NB4 (cell line): ENCODE data around the gene SKIC8.

Experiments
- CTCF ChIP-seq: IDR thresholded peaks from one replicate; pipeline ENCODE4 v1.5.1; 2012; ENCODE audit warnings: low read depth, low read length
- MYC ChIP-seq: IDR thresholded peaks from 2 replicates; pipeline ENCODE4 v1.6.1; 2011; ENCODE audit warnings: low read depth, low read length
- POLR2A ChIP-seq: IDR thresholded peaks from 2 replicates; pipeline ENCODE4 v1.6.1; 2011; ENCODE audit warnings: mild to moderate bottlenecking; ENCODE audit not compliant: insufficient read length; ENCODE audit errors: extremely low read depth
- TF ChIP-seq, protein P1 (sequence below): IDR thresholded peaks from 2 replicates; pipeline ENCODE4 v1.6.1; 2011; ENCODE audit warnings: low read depth, low read length

DNA sequence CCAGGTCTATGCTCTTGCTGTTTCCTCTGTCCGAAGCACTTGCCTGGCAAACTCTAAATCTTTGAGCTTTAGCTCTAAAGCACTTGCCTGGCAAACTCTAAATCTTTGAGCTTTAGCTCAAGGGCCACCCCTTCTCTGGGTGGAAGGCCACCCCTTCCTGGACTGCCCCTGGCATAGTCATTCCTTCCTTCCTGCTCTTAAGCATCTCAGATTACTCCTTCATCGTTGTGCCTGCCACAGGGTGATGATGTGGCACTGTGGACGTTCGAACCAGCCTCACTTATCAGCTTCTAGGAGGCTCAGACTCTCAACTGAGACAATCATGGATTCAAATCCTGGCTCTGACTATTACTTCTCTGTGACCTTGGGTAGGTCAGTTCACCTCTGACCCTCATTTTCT is 30.2 kb upstream of the SKIC8 start:
- TF ChIP-seq CTCF (no peak), POLR2A (no peak), MYC (no peak)
- TF ChIP-seq, protein P1, sequence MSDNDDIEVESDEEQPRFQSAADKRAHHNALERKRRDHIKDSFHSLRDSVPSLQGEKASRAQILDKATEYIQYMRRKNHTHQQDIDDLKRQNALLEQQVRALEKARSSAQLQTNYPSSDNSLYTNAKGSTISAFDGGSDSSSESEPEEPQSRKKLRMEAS, result no peak
